T-helper 2 cell (primary cell): Measurements from ENCODE around the gene PHF11.

ENCODE experiments used
- DNase-seq, 5 experiments: peaks; one replicate each; pipeline versions ENCODE4 v3.0.0 to v3.0.0-alpha.2; 2012 to 2022
- total RNA-seq, 2 donors: gene quantifications; one replicate each; lab custom pipeline; 2026; lab: John Stamatoyannopoulos, UW

PHF11 gene
- total RNA-seq = 66.7 to 73.0 reads per million in 2 donors

GRCh38 chr13:49495783-49496762, at the start of gene PHF11:
TSS of gene PHF11 (plus strand) at chr13:49495953. CDS start at chr13:49496002, 49 bp downstream.
- peak; percentile 65 to 95 (median 82) for DNase-seq

GRCh38 chr13:49446473-49446872, 49.3 kb upstream of the PHF11 start:
- no peak for DNase-seq

DNA sequence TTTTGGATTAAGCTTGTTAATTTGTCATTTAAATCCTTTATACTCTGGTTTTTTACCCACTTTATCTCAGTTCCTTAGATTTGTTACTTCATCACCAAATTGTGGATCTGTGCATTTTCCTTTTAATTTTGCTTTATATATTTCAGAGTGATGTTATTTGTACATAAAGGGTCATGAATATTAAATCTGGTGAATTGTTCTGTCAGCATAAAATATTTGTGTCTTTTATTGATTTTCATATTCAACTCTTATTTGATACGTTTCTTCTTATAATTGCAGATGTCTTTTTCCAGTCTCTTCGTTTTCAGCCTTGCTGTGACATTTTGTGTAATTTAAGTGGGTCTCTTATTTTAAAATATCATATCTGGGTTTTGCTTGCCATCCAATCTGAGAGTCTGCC, 47.0 kb upstream of the PHF11 start:
- no peak for DNase-seq

DNA sequence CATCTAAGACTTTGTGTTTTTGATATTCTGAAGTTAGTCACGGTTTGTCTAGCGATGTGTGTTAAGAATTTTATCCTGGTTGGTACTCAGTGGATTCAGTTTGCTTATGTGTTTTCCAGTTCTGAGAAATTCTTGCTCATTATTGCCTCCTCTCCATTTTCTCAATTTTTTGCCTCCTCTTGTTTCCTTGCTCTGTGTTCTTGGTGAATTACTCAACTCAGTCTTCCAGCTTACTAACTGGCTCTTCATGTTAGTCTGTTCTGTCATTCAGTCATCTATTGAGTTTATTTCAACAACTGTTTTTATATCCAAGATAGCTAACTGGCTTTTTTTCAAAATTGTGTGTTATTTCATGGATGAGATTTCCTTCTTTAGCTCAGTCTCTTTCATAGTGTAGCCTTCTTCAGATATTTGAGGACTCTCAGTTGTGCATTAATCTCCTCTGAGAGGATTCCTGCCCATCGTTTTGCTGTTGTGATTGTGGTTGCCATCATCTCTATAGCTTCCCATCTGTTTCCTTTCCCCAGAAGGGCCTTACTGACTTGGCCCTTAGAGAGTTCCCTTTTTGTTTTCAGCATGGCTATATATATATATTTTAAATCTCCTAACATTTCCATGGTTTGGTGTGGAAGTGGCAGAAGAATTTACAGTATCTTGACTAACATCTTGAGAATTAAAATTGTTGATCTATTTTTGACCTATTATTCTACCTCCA, 45.5 kb upstream of the PHF11 start:
- no peak for DNase-seq

GRCh38 chr13:49452725-49453457, 42.9 kb upstream of the PHF11 start:
- no peak for DNase-seq

GRCh38 chr13:49453465-49453864, 42.3 kb upstream of the PHF11 start:
- DNase-seq = no peak

DNA sequence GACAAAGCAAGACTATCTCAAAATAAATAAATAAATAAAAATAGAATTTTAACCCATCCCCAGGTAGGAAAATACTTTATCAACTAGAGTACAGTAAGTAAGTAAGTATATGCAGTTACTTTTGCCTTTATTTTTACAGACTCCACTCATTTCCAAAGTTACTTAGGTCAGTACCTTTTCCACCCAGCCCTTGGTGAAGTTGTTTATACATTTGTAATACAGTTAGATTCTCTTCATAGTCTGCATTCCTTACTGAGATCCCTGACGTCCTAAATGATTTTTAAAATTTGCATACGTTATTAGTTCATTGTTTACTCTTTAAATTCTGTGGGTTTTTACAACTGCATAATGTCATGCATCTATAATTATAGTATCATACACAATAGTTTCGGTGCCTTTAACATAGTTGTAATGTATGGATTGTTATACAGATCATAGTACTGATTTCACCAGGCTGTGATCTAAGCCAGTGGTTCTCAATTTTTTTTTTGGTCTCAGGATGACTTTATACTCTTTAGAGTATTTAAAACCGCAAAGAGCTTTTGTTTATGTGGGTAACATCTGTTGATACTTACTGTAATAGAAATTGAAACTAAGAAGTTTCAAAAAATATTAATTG, 41.3 kb upstream of the PHF11 start:
- DNase-seq = peak in 2 of 5 experiments; percentile 18 to 89

DNA sequence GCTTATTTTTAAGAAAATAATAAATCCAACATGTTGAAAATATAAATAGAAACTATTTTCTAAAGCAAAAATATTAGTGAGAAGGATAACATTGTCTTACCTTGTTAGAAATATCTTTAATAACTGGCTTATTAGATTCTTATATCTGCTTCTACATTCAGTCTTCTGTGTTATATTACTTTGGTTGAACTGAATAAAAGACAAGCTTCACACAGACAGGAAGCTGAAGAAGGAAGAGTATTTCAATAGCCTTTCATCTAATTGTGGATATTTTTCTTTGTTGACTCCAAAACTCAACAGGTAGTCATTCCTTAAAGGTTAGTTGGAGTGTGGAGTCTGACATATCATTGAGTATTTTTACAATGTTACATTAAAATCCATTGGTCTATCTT, 40.8 kb upstream of the PHF11 start:
- no peak for DNase-seq

- no peak for DNase-seq
These were observed 39.6 kb upstream of the PHF11 start for GRCh38 chr13:49456156-49456555.

- no peak for DNase-seq
These were observed 38.5 kb upstream of the PHF11 start for GRCh38 chr13:49457221-49457620.

DNA sequence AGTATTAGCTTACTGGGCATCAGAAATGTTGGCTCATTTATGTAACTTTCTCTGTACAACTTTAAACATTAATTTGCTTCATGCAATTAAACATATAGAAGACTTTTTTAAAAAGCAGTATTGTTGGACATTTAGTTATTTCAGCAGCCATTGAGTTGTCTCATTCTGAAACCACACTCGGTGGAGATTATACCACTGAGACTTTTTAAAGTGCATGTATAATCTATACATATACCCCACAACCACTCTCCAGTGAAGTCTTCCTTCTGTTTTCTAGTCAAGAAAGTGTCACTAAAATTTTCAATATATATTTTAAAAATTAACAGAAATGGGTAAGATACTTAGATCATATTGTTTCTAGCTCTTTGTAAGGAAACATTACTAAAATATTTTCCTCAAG, 36.2 kb upstream of the PHF11 start:
- peak in 1 of 5 experiments; percentile 50 for DNase-seq

GRCh38 chr13:49464085-49464484, 31.7 kb upstream of the PHF11 start:
- DNase-seq = no peak

GRCh38 chr13:49464621-49465325, 31.0 kb upstream of the PHF11 start:
- no peak for DNase-seq

GRCh38 chr13:49466292-49466838, 29.4 kb upstream of the PHF11 start:
- no peak for DNase-seq

- no peak for DNase-seq
These were observed 23.6 kb upstream of the PHF11 start for GRCh38 chr13:49472186-49472585.

GRCh38 chr13:49476529-49476928, 19.2 kb upstream of the PHF11 start:
- no peak for DNase-seq

- no peak for DNase-seq
These were observed 14.0 kb upstream of the PHF11 start for GRCh38 chr13:49481788-49482187.

DNA sequence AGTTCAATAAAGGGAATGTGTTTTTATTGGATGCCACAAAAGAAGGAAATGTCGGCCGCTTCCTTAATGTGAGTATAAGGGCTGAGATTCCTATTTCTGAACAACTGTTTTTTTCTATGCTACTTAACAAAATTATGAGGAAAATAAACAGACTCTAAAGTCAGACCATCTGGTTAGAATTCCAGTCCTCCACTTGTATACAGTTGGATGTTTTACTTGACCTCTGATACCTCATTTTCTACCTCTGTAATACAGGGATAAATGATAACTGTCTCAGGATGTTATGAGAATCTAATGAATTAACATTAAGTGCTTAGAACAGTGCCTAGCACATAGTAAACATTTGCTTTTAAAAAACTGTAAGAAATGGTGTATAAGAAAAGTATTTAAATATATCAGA, 7.2 kb upstream of the PHF11 start:
- no peak for DNase-seq

- no peak for DNase-seq
These were observed 1.1 kb upstream of the PHF11 start for GRCh38 chr13:49494645-49495044.

DNA sequence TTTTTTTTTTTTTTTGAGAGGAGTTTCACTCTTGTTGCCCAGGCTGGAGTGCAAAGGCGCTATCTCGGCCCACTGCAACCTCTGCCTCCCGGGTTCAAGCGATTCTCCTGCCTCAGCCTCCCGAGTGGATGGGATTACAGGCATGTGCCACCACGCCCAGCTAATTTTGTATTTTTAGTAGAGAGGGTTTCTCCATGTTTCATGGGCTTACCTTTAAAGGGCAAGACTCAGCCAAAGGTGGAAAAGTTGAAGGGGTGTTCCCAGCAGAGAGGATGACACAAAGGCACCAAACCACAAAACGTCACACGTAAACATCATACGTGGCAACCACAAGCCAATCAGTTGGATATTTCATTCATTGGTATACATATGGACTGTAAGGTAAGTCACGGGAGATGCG, 1.1 kb downstream of the PHF11 start:
- DNase-seq = peak in 4 of 5 experiments; percentile 13 to 82 (median 50)

GRCh38 chr13:49497272-49497671, 1.5 kb downstream of the PHF11 start:
- no peak for DNase-seq
